Adrenal gland (tissue), 12 donors: Measurements from ENCODE around the gene TRIOBP. TPM values are rescaled to one million over a fixed set of nuclear protein-coding genes. Genes with fewer than 3 reads are reported as not detected.

Experiments used
- DNase-seq, 7 donors: peaks; one replicate each; pipeline ENCODE4 v3.0.0-alpha.2; 2019 to 2020
- H3K27ac ChIP-seq, 5 donors: fragments of 200-600 bp; sonication (generic) in 4 of 5; 1 replicate in 3 of 5; 2 replicates in 2 of 5; pipeline versions ENCODE4 v1.5.1 to v1.8.0; 2016 to 2020; ENCODE audit warnings: mild to moderate bottlenecking in 1 of 5
- H3K27me3 ChIP-seq: fragments of 200-600 bp; 2 replicates; pipeline ENCODE4 v1.8.0; 2021
- H3K36me3 ChIP-seq, 2 donors: fragments of 200-600 bp; replicated peaks in 1 of 2; 1 replicate in 1 of 2; 2 replicates in 1 of 2; pipeline versions ENCODE4 v1.5.1 to v1.8.0; 2018 to 2022
- H3K4me1 ChIP-seq, 2 donors: fragments of 200-600 bp; replicated peaks in 1 of 2; 1 replicate in 1 of 2; 2 replicates in 1 of 2; pipeline versions ENCODE4 v1.5.1 to v1.8.0; 2018 to 2021
- H3K4me3 ChIP-seq, 4 donors: fragments of 200-600 bp; sonication (generic) in 3 of 4; one replicate each; pipeline ENCODE4 v1.5.1; 2016 to 2018
- H3K9me3 ChIP-seq, 3 donors: fragments of 200-600 bp; sonication (generic) in 1 of 3; replicated peaks in 1 of 3; 1 replicate in 2 of 3; 2 replicates in 1 of 3; pipeline versions ENCODE4 v1.5.1 to v1.8.0; 2016 to 2021
- POLR2A ChIP-seq, 2 donors: fragments of 450-650 bp; IDR thresholded peaks; one replicate each; pipeline ENCODE4 v1.6.1; 2017; ENCODE audit warnings: antibody characterized with exemption in 2 of 2, mild to moderate bottlenecking in 2 of 2, moderate library complexity in 1 of 2
- WGBS, 4 donors: extraction: QIAGEN DNeasy Blood & Tissue Kit in 2 of 4; methylation state at CpG; one replicate each; pipeline versions ENCODE4 v1.1.5 to v1.1.7; 2013 to 2017; 5-methylcytosine and 5-hydroxymethylcytosine counted together
- intact Hi-C, 2 donors: fragments of 100-400 bp; cut with DNase I; formaldehyde crosslinking; loops; one replicate each; pipeline versions ENCODE4 v1.14.1 to v1.15.0; 2022 to 2023
- polyA plus RNA-seq, 3 donors: library from polyadenylated mRNA; stranded (reverse); fragments of 200-250 nt in 2 of 3; fragments of 350-450 nt in 1 of 3; fragmentation: Illumina TruSeq in 1 of 3; extraction: RNeasy Lipid Tissue Mini Kit (QIAGEN cat#74804) in 1 of 3; gene quantifications; one replicate each; pipeline ENCODE4 v1.2.3, GENCODE V29; 2013 to 2014
- total RNA-seq, 9 donors: library from RNA; depleted of rRNA in 4 of 9; stranded (reverse); fragments of >200 nt in 4 of 9; fragments of 120-200 nt in 1 of 9; fragmentation: NEBNext Ultra II Directional in 1 of 9; extraction: Animal tissue kit (Norgen Biotek cat#: 25700) in 1 of 9; gene quantifications; one replicate each; pipeline versions ENCODE4 v1.1.0 to v1.2.4, GENCODE V29; 2013 to 2023
- TF ChIP-seq, protein P1 (sequence below), 6 experiments: fragments of 450-650 bp in 4 of 6; fragments of 200-600 bp in 2 of 6; sonication (generic) in 1 of 6; IDR thresholded peaks; 1 replicate in 5 of 6; 2 replicates in 1 of 6; pipeline versions ENCODE4 v1.5.1 to v1.8.0; 2016 to 2021; ENCODE audit warnings: antibody characterized with exemption in 6 of 6, mild to moderate bottlenecking in 2 of 6, moderate library complexity in 1 of 6
- donor health status: healthy with polysubstance abuse.
- donor health status: Bipolar disorder and iron deficiency.
- donor health status: DM: yes; HTN: yes; CAD: no.
- donor health status: DM: no; HTN: no; CAD: no.
- donor health status: DM: no; HTN: no; CAD: no.
- donor health status: DM: yes; HTN: yes; CAD: no.

The TRIOBP gene
- total and polyA plus RNA-seq, 12 donors, result 24.6 to 146 (median 90.3) TPM

DNA sequence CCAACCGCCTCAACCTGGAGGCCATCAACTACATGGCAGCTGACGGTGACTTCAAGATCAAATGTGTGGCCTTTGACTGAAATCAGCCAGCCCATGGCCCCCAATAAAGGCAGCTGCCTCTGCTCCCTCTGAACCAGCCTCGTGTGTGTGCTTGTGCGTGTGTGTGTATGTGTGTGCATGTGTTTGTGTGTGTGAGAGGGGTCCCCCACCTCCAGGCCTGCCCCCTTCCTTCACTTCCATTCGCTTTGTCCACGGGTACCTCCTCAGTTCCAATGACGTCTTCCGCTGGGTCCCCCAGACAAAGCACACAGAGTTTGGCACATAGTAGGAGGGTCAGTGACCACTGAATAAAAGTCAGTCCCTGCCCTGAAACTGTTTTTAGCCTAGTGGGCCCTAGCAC is 17.2 kb upstream of the TRIOBP start:
- DNase-seq, result no peak
- H3K27me3 ChIP-seq, result no peaks in the 10 kb centered on the region
- TF ChIP-seq, protein P1, sequence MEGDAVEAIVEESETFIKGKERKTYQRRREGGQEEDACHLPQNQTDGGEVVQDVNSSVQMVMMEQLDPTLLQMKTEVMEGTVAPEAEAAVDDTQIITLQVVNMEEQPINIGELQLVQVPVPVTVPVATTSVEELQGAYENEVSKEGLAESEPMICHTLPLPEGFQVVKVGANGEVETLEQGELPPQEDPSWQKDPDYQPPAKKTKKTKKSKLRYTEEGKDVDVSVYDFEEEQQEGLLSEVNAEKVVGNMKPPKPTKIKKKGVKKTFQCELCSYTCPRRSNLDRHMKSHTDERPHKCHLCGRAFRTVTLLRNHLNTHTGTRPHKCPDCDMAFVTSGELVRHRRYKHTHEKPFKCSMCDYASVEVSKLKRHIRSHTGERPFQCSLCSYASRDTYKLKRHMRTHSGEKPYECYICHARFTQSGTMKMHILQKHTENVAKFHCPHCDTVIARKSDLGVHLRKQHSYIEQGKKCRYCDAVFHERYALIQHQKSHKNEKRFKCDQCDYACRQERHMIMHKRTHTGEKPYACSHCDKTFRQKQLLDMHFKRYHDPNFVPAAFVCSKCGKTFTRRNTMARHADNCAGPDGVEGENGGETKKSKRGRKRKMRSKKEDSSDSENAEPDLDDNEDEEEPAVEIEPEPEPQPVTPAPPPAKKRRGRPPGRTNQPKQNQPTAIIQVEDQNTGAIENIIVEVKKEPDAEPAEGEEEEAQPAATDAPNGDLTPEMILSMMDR (IDR thresholded peaks at IDR 0.05), result no peak
- no peak for TF ChIP-seq POLR2A (IDR thresholded peaks at IDR 0.05)
- WGBS, 4 donors, result 83 to 90% (median 88%) methylated on average over 6 to 8 of the region's 8 CpGs
- H3K4me1 ChIP-seq, result peaks cover 14 to 21% of the 10 kb centered on the region in 2 donors
- H3K4me3 ChIP-seq, result no peak overlapping the region
- peaks cover 0 to 12% of the 10 kb centered on the region in 2 donors for H3K36me3 ChIP-seq
- H3K9me3 ChIP-seq, result no peaks in the 10 kb centered on the region
- intact Hi-C loops, result loop anchor here (5.0 kb wide), 2 partner anchors 37 to 57 kb away; no protein-coding TSS in a partner anchor
- peak overlapping the region in 1 of 5 donors; percentile 22 for H3K27ac ChIP-seq

DNA sequence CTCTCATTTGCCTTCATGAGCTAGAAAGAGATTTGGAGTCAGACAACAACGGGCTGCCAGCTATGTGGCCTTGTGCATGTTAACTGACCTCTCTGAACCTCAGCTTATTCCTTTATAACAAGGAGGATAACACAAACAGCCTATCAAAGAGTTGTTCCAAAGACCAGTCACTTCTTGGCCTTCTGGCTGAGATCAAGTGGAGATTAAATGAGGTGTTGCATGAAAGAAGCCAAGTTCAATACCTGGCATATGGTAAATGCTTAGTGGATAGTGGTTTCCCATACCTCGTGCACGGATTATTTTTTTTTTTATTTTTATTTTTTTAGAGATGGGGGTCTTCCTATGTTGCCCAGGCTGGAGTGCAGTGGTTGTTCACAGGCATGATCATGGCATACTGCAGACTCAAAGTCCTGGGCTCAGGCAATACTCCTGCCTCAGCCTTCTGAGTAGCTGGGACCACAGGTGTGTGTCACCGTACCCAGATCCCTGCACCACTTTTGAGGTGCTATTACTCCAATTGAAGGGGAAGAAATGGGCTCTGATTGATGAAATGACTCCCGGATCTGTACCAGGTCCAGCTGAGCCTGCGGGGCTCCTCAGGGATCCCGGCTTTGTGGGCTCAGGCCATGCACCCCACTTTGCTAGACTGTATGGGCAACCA is 16.5 kb upstream of the TRIOBP start:
- Histone ChIP-seq H3K27ac (peak overlapping the region in 1 of 5 donors; percentile 22), H3K27me3 (no peaks in the 10 kb centered on the region), H3K9me3 (no peaks in the 10 kb centered on the region), H3K36me3 (peaks cover 0 to 12% of the 10 kb centered on the region in 2 donors), H3K4me3 (no peak overlapping the region), H3K4me1 (peaks cover 8 to 16% of the 10 kb centered on the region in 2 donors)
- DNase-seq, result no peak
- intact Hi-C loops, result loop anchor here (5.0 kb wide), 2 partner anchors 38 to 58 kb away; no protein-coding TSS in a partner anchor
- TF ChIP-seq, protein P1 (IDR thresholded peaks at IDR 0.05), result no peak
- no peak for TF ChIP-seq POLR2A (IDR thresholded peaks at IDR 0.05)
- 58 to 86% (median 75%) methylated on average over 3 to 7 of the region's 7 CpGs for WGBS, 4 donors

DNA sequence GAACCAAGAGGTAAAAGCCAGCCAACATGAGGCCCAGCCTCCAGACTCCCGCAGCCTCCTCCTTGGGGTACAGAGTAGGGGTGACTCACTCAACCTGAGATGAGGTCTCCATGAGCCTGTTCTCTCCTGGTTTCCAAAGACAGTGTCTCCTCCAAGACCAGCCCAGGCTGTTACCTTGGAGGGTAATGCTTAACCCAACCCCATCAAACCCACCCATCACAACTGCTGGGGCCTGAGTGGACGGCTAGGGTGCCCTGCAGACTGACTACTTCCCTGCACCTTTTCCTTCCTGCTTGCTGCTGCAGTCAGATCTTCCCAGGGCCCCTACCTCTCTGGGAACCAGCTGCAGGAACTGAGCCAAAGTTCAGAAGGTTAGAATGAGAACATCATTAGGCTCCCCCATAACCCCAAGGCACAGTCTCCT is 15.8 kb upstream of the TRIOBP start:
- H3K9me3 ChIP-seq, result no peaks in the 10 kb centered on the region
- TF ChIP-seq, protein P1 (IDR thresholded peaks at IDR 0.05), result no peak
- no peak overlapping the region for H3K27ac ChIP-seq
- no peaks in the 10 kb centered on the region for H3K27me3 ChIP-seq
- H3K4me1 ChIP-seq, result peaks cover 8 to 11% of the 10 kb centered on the region in 2 donors
- DNase-seq, result peak in 1 of 7 donors; percentile 50
- WGBS, 4 donors, result 66 to 90% (median 80%) methylated on average over 2 of the region's 2 CpGs
- intact Hi-C loops, result loop anchor here (5.0 kb wide), 2 partner anchors 39 to 59 kb away; no protein-coding TSS in a partner anchor
- no peak overlapping the region for H3K4me3 ChIP-seq
- peaks cover 0 to 12% of the 10 kb centered on the region in 2 donors for H3K36me3 ChIP-seq

DNA sequence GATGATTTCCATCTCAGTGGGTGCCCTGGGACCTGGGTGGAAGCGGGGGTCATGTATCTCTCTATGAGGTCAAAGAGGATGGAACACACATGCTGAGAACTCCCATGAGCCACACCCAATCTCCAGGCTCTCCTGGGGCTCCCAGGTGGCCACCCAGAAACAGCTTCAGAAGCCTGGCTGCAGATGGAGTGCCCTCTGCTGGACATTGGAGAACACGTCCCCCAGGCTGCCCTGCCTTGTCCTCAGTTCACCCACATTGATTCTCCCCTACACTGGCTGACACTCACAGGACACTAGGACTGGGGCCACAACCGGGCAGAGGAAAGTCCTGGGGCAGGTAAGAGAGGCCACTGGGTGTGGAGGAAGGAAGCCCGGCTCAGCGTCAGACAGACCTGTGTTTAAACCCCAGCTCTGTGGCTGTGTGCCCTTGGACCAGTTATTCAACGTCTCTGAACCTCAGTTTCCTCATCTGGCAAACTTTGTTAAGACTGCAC is 15.2 kb upstream of the TRIOBP start:
- peaks cover 4 to 11% of the 10 kb centered on the region in 2 donors for H3K4me1 ChIP-seq
- intact Hi-C loops, result loop anchor here (5.0 kb wide), 2 partner anchors 39 to 59 kb away; no protein-coding TSS in a partner anchor
- H3K27ac ChIP-seq, result no peak overlapping the region

More for the DNA sequence above, 15.2 kb upstream of the TRIOBP start:
- H3K9me3 ChIP-seq, result no peaks in the 10 kb centered on the region
- H3K4me3 ChIP-seq, result no peak overlapping the region
- 15 to 67% (median 17%) methylated on average over 1 to 6 of the region's 6 CpGs for WGBS, 4 donors
- H3K36me3 ChIP-seq, result peaks cover 0 to 12% of the 10 kb centered on the region in 2 donors
- no peaks in the 10 kb centered on the region for H3K27me3 ChIP-seq
- no peak for TF ChIP-seq POLR2A (IDR thresholded peaks at IDR 0.05)
- TF ChIP-seq, protein P1 (IDR thresholded peaks at IDR 0.05), result peak; percentile 83 to 93 (median 91)
- DNase-seq, result peak; percentile 71 to 93 (median 84)
